Activated CD4-positive, CD25-positive, alpha-beta regulatory T cell treated with anti-CD3 and anti-CD28 coated beads, Interleukin-2, amount 50 U/mL, for 72 hours (primary cell): ENCODE data around the gene PISD.
"Not testable (repeated sequence)": the region's sequence is repeated elsewhere in the genome, so short reads cannot be mapped to it uniquely, and the experiment has no call there.

Source experiments
- DNase-seq: peaks from one replicate; pipeline ENCODE4 v3.0.0; 2021

Gene PISD

DNA sequence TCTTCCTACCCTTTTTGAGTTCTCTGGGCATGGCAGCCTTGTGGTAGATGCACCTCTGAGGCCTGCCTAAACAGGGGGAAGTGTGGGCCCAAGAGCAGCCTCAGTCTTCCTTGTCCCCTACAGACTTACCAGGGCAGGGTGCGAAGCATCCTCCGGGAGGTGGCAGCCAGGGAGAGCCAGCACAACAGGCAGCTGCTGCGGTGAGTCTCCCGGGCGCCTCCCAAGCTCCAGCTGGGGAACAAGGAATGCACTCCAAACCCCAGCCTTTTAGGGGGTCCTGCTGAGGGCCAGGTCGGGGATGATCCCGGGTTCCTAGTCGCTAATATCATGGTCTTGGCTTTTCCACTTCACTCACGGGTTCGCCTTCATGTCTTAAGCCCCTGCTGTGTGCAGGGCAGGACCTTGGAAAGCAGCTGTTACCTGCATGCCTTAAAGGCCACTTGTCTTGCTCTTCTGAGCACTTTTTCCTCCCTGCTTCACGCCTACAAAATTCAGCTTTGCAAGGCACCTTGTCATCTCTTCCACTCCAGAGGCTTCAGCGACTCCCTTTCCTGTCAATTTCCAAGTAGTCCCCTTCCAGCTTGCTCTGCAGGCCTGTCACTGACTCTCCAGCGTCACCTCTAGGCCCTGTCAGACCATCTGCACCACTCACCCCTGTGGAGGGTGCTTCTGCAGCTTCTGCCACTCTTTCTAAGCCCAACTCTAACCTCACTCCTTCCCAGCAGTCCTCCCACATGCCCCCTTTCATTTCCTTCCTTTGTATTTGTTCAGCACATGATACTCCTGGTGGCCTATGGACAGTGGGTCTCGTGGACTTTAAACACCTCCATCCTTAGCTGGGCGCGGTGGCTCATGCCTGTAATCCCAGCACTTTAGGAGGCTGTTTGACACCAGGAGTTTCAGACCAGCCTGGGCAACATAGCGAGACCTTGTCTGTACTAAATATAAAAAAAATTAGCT lies 57.0 kb downstream of the PISD start:
- DNase-seq, result no peak

GRCh38 chr22:31604137-31604705 lies 57.8 kb downstream of the PISD start:
- no peak for DNase-seq

- no peak for DNase-seq
Measured at GRCh38 chr22:31603574-31603973, 58.4 kb downstream of the PISD start.

- DNase-seq, result no peak
Measured at GRCh38 chr22:31603081-31603525, 58.9 kb downstream of the PISD start.

DNA sequence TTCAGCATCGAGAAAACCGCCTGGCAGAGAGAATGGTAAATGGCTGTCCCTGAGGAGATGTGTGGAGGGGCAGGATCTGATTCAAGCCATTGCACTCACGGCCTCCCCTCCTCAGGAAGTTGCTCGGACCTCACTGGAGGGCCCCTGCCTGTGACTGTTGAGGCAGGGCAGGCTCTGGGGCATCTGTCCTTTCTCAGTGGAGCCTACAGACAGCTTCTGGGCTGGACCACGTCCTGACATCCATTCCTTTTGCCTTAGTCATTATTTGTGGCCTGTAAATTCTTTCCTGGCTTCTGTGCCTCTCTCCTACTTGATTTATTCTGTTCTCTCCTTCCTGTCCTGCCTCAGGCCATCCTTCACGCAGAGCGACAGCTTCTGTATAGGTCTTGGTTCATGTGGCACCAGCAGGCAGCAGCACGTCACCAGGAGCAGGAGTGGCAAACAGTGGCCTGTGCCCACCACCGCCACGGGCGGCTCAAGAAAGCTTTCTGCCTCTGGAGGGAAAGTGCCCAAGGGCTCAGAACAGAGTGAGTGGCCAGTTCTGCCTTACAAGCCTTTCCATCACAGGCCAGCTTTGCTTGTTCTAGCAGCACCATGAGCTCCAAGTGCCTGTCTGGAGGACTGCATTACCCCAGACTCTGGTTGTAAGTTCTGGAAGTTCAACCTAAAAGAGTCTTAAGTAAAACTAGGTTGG lies 59.6 kb downstream of the PISD start:
- no peak for DNase-seq

GRCh38 chr22:31595271-31595670 lies 66.7 kb downstream of the PISD start:
- no peak for DNase-seq

GRCh38 chr22:31590161-31590560 lies 71.9 kb downstream of the PISD start:
- DNase-seq, result not testable (repeated sequence)

DNA sequence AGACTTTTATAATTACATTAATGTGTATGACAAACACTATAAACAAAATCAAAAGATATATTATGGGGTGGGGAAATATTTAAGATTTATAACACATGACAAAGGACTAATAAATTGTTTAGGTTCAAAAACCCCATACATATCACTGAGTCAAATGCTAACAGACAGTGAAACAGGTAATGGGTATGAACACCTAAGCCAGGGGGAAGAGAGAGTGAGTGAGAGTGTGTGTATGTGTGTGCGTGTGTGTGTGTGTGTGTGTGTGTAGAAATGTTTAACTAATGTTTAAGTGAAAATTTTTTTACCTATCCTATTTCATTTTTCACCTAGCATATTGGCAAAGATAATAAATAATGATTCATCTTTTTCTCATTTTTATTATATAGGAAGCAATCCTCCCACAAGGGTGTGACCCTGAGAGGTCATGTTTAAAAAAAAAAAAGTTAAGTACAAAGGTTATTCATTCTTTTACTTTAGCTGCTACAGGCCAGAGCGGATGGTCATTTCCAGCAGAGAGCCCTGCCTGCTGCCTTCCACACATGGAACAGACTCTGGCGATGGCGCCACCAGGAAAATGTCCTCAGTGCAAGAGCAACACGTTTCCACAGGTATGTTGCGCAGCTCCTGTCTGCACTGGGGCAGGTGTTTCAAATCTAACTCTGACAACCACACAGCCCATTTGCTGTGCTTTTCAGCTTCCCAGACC lies 72.9 kb downstream of the PISD start:
- no peak for DNase-seq

- no peak for DNase-seq
Measured at GRCh38 chr22:31586137-31586920, 75.7 kb downstream of the PISD start.

DNA sequence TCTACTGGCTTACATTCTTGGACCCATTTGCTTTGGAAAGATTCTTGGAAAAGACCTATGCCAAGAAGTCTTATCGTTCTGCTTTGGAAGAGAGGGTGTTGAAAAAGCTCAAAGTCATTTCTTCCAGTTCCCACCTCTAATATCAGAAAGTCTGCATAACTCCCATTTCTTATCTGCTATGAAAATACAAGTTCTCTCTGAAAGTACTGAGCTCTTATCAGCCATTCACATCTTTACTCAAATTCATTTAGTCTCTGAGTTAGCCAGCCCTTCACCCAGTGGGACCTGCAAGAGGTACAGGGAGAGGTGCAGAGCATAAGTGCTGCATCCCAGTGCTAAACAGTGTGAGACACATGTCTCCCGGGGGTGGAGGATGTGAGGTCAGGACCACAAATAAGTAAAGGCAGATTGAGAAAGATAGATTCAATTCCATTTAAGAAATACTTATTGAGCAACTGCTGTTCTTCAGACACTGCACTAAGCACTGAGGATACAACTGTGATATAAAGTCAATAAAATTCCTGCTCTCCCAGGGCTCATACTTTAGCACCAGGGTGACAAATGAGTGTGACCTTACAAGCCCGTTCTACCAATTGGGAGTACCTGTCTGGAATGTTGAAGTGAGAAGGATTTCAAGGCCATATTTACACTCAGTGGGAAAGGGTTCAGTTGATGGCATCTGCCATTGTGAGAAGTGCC lies 76.7 kb downstream of the PISD start:
- no peak for DNase-seq

- DNase-seq, result no peak
Measured at GRCh38 chr22:31584804-31585160, 77.2 kb downstream of the PISD start.

DNA sequence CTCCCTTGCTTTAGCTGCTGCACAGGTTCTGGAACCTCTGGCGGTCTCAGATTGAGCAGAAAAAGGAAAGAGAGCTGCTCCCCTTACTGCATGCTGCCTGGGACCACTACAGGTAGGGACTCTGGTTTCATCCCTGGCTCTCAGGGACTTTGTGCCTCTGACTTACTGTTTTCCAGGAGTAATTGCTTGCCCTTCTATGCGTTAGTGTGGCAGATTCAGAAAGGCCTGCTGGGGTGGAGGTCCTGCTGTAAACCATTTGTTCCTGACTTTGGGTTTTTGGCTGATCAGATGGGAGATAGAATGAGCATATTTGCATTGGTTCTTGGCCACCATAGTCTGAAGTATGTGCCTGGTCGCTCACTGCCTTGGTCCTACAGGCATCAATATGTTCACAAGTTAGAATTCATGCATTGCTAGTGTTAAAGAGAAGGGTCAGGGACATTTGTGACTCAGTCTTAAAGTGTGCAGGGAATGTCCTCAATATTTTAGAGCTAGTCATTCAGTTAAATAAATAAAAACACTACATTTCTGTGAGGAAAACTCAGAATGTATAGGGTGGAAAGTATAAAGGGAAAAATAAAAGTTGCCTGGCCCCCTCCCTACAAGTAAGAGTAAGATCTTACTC lies 78.0 kb downstream of the PISD start:
- no peak for DNase-seq

GRCh38 chr22:31579835-31580242 lies 82.2 kb downstream of the PISD start:
- no peak for DNase-seq

GRCh38 chr22:31578171-31578570 lies 83.8 kb downstream of the PISD start:
- no peak for DNase-seq

DNA sequence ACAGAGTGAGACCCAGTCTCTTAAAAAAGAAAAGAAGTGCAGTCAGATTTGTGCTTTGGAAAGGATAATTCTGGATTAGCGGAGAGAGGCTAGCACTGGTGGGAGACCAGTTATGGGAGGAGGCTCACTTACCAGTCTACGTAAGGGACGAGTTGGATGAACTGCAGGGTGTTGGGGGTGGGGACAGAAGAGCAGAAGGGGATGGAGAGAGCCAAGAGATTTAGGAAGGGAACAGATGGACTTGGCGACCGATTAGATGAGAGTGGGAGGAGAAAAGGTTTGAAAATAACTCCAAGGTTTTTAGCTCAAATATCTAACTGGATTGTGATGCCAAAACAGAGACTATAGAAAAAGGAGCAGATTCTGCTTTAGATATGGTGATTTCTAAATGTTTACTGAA lies 84.3 kb downstream of the PISD start:
- DNase-seq, result no peak

DNA sequence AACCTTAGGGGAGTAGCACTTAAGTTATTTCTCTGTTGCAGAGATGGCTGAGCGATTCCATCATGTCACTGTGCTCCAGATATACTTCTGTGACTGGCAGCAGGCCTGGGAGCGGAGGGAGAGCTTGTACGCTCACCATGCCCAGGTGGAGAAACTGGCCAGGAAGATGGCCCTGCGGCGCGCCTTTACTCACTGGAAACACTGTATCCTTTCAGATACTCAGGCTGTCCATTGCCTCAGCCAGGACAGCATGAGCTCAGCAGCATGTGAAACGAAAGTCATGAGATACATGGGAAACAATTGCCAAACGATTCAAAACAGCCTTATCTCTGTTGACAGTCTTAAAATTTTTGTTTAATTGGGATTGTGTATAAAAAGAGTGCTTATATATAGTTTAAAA lies 86.8 kb downstream of the PISD start:
- DNase-seq, result no peak

GRCh38 chr22:31574055-31574670 lies 87.9 kb downstream of the PISD start:
- DNase-seq, result no peak

- DNase-seq, result no peak
Measured at GRCh38 chr22:31572939-31573338, 89.1 kb downstream of the PISD start.

GRCh38 chr22:31569126-31569525 lies 92.9 kb downstream of the PISD start:
- DNase-seq, result no peak
